WTC11 (cell line): ENCODE results near the gene ADCYAP1R1. TPM values are rescaled to one million over a fixed set of nuclear protein-coding genes. Genes with fewer than 3 reads are reported as not detected.

ENCODE experiments used
- ATAC-seq: fragments of 200-7000 bp; cut with Tn5 transposase; 2 replicates; pipeline ENCODE4 v1.10.0; 2021; ENCODE audit warnings: mild to moderate bottlenecking, moderate library complexity
- CTCF ChIA-PET: fragments of 300-600 bp; sonication (Branson Sonifier 250); formaldehyde crosslinking; loops from one replicate; lab custom pipeline; 2021; ENCODE audit warnings: antibody characterized with exemption; lab: Charles Lee
- POLR2A ChIA-PET: fragments of 350-600 bp; sonication (Branson Sonifier 250); formaldehyde crosslinking; loops from one replicate; lab custom pipeline; 2021; ENCODE audit warnings: antibody characterized with exemption; lab: Charles Lee
- DNase-seq: peaks from one replicate; pipeline ENCODE4 v3.0.0; 2021; ENCODE audit warnings: low spot score
- H3K27ac Mint-ChIP-seq: 2 replicates; pipeline ENCODE4 v1.8.0; 2021; ENCODE audit warnings: mixed read lengths
- H3K27me3 Mint-ChIP-seq: 2 replicates; pipeline ENCODE4 v1.8.0; 2021; ENCODE audit warnings: low read depth, mild to moderate bottlenecking, moderate library complexity, mixed read lengths
- H3K36me3 Mint-ChIP-seq: 2 replicates; pipeline ENCODE4 v1.8.0; 2021; ENCODE audit warnings: mixed read lengths
- H3K4me1 Mint-ChIP-seq: 2 replicates; pipeline ENCODE4 v1.8.0; 2022; ENCODE audit warnings: mixed read lengths
- H3K4me3 Mint-ChIP-seq: 2 replicates; pipeline ENCODE4 v1.8.0; 2021; ENCODE audit warnings: mild to moderate bottlenecking, moderate library complexity, mixed read lengths
- H3K9me3 Mint-ChIP-seq: 2 replicates; pipeline ENCODE4 v1.8.0; 2021; ENCODE audit warnings: mixed read lengths
- ATF2 ChIP-seq: sonication (generic); formaldehyde crosslinking; IDR thresholded peaks from 2 replicates; pipeline ENCODE4 v1.8.1; 2022; ENCODE audit warnings: low read depth, missing genetic modification reagents, borderline replicate concordance
- CBFB ChIP-seq: sonication (generic); formaldehyde crosslinking; IDR thresholded peaks from 2 replicates; pipeline ENCODE4 v1.8.1; 2022; ENCODE audit warnings: mild to moderate bottlenecking, low read depth, missing genetic modification reagents
- E2F4 ChIP-seq: sonication (generic); formaldehyde crosslinking; IDR thresholded peaks from 2 replicates; pipeline ENCODE4 v1.8.1; 2022; ENCODE audit warnings: low read depth, mild to moderate bottlenecking, moderate library complexity, missing genetic modification reagents, borderline replicate concordance
- ELF4 ChIP-seq: sonication (generic); formaldehyde crosslinking; IDR thresholded peaks from 2 replicates; pipeline ENCODE4 v1.8.1; 2022; ENCODE audit warnings: low read depth, mild to moderate bottlenecking, moderate library complexity, missing genetic modification reagents
- GTF2I ChIP-seq: fragments of 250-450 bp; sonication (Bioruptor Pico); conservative IDR thresholded peaks from 2 replicates; pipeline ENCODE4 v1.4.0; 2021; ENCODE audit warnings: mild to moderate bottlenecking
- HMGA2 ChIP-seq: fragments of 250-450 bp; sonication (Bioruptor Pico); IDR thresholded peaks from 2 replicates; pipeline ENCODE4 v1.4.0; 2021; ENCODE audit warnings: mild to moderate bottlenecking, moderate library complexity
- IRF1 ChIP-seq: sonication (generic); formaldehyde crosslinking; IDR thresholded peaks from 2 replicates; pipeline ENCODE4 v1.8.0; 2023; ENCODE audit warnings: missing genetic modification reagents
- MLX ChIP-seq: sonication (generic); formaldehyde crosslinking; IDR thresholded peaks from 2 replicates; pipeline ENCODE4 v1.8.1; 2023; ENCODE audit warnings: mild to moderate bottlenecking, missing genetic modification reagents, moderate library complexity
- MYBL2 ChIP-seq: sonication (generic); formaldehyde crosslinking; IDR thresholded peaks from 2 replicates; pipeline ENCODE4 v1.8.1; 2023; ENCODE audit warnings: mild to moderate bottlenecking, moderate library complexity, missing genetic modification reagents
- NFE2L1 ChIP-seq: sonication (generic); formaldehyde crosslinking; IDR thresholded peaks from 2 replicates; pipeline ENCODE4 v1.8.1; 2023; ENCODE audit warnings: missing genetic modification reagents
- NR3C1 ChIP-seq: sonication (generic); formaldehyde crosslinking; conservative IDR thresholded peaks from 2 replicates; pipeline ENCODE4 v1.8.1; 2023; ENCODE audit warnings: low read depth, mild to moderate bottlenecking, missing genetic modification reagents
- RORB ChIP-seq: fragments of 250-450 bp; sonication (Bioruptor Pico); IDR thresholded peaks from 2 replicates; pipeline ENCODE4 v1.9.0; 2021; ENCODE audit warnings: mild to moderate bottlenecking
- SMAD3 ChIP-seq: sonication (generic); formaldehyde crosslinking; IDR thresholded peaks from 2 replicates; pipeline ENCODE4 v1.8.0; 2022; ENCODE audit warnings: missing genetic modification reagents, mild to moderate bottlenecking, borderline replicate concordance
- ZBTB21 ChIP-seq: sonication (generic); formaldehyde crosslinking; IDR thresholded peaks from 2 replicates; pipeline ENCODE4 v1.8.1; 2023; ENCODE audit warnings: mild to moderate bottlenecking, missing genetic modification reagents, borderline replicate concordance
- ZNF232 ChIP-seq: sonication (generic); formaldehyde crosslinking; IDR thresholded peaks from 2 replicates; pipeline ENCODE4 v1.8.0; 2022; ENCODE audit warnings: mild to moderate bottlenecking, missing genetic modification reagents
- ZNF671 ChIP-seq: fragments of 250-450 bp; sonication (Bioruptor Pico); IDR thresholded peaks from 2 replicates; pipeline ENCODE4 v1.8.0; 2021; ENCODE audit warnings: mild to moderate bottlenecking
- total RNA-seq: library from RNA; stranded (reverse); gene quantifications from 3 replicates; pipeline ENCODE4 v1.2.3, GENCODE V29; 2021
- TF ChIP-seq, protein P1 (sequence below): sonication (generic); formaldehyde crosslinking; IDR thresholded peaks from 2 replicates; pipeline ENCODE4 v1.8.1; 2022; ENCODE audit warnings: mild to moderate bottlenecking, moderate library complexity, missing genetic modification reagents

Gene ADCYAP1R1
- total RNA-seq, 1 experiment from 2014 or later, result 9.9 TPM

- H3K27ac Mint-ChIP-seq, result no peak overlapping the region
- no peaks in the 10 kb centered on the region for H3K4me1 Mint-ChIP-seq
- H3K27me3 Mint-ChIP-seq, result no peaks in the 10 kb centered on the region
- ChIA-PET CTCF (interaction anchor here (0.7 to 4.2 kb wide), 9 partner anchors 12 to 131 kb away, joined by 3 to 24 read pairs (median 4); no protein-coding TSS in a partner anchor), POLR2A (no interaction called here)
- H3K36me3 Mint-ChIP-seq, result no peaks in the 10 kb centered on the region
- ATAC-seq, result no peak; the same call in 1 of the 2 replicates
- no peaks in the 10 kb centered on the region for H3K9me3 Mint-ChIP-seq
- DNase-seq, result no peak
- H3K4me3 Mint-ChIP-seq, result no peak overlapping the region
- no peak for TF ChIP-seq IRF1 (CRISPR knock-in tag)
- TF ChIP-seq CBFB (CRISPR knock-in tag), result no peak
- TF ChIP-seq ZNF232 (CRISPR knock-in tag), result no peak
- no peak for TF ChIP-seq NFE2L1
- TF ChIP-seq ELF4 (CRISPR knock-in tag), result no peak
- TF ChIP-seq NR3C1 (CRISPR knock-in tag), result no peak
- no peak for TF ChIP-seq GTF2I (CRISPR knock-in tag)
- TF ChIP-seq MYBL2 (CRISPR knock-in tag), result no peak
- TF ChIP-seq, protein P1, sequence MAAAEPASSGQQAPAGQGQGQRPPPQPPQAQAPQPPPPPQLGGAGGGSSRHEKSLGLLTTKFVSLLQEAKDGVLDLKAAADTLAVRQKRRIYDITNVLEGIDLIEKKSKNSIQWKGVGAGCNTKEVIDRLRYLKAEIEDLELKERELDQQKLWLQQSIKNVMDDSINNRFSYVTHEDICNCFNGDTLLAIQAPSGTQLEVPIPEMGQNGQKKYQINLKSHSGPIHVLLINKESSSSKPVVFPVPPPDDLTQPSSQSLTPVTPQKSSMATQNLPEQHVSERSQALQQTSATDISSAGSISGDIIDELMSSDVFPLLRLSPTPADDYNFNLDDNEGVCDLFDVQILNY, result no peak
- TF ChIP-seq MLX (CRISPR knock-in tag), result no peak
- TF ChIP-seq HMGA2 (CRISPR knock-in tag), result no peak
- TF ChIP-seq ZBTB21 (CRISPR knock-in tag), result no peak
- TF ChIP-seq RORB (CRISPR knock-in tag), result no peak
- no peak for TF ChIP-seq ZNF671 (CRISPR knock-in tag)
These were observed 53.3 kb downstream of the ADCYAP1R1 start for GRCh38 chr7:31105256-31105950.

DNA sequence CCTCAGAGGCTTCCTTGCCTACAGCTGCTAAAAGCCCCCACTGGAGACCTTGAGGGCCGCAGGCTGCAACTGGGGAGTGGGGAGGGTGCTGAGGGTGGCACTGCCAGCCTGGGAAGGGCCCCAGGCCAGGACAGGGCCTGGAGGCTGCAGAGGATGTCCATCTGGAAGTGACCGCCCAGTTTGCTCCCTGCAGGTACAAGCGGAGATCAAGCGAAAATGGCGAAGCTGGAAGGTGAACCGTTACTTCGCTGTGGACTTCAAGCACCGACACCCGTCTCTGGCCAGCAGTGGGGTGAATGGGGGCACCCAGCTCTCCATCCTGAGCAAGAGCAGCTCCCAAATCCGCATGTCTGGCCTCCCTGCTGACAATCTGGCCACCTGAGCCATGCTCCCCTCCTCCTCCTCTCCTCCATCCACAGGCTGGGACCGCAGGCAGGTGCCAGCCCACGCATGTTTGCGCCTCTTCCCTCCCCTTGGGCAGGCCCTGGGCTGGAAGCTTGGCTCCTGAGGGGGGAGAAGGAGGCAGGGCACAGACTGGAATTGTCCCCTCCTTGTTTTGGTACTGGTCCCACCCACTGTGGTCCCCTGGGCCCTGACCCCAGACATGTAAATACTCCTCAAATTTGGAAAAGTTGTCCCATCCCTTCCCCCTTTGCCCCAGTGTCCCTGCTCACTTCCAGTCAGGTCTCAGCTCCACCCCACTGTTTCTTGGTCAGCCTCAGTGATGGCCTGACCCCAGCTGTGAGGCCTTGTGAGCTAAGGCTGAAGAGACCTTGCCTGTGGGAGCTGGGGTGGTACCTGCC lies 54.4 kb downstream of the ADCYAP1R1 start:
- ATAC-seq, result no peak
- Mint-ChIP-seq H3K4me1 (no peaks in the 10 kb centered on the region), H3K9me3 (no peaks in the 10 kb centered on the region)
- no peak for DNase-seq
- no peak for TF ChIP-seq E2F4 (CRISPR knock-in tag)
- no peak for TF ChIP-seq ATF2 (CRISPR knock-in tag)
- TF ChIP-seq SMAD3, result no peak
- TF ChIP-seq ZNF232 (CRISPR knock-in tag), result no peak
- TF ChIP-seq, all 79 proteins: peak for 0
- Mint-ChIP-seq H3K36me3 (no peaks in the 10 kb centered on the region), H3K27me3 (no peaks in the 10 kb centered on the region), H3K27ac (no peak overlapping the region), H3K4me3 (no peak overlapping the region)
- ChIA-PET CTCF (interaction anchor here (0.7 to 4.2 kb wide), 7 partner anchors 13 to 132 kb away, joined by 3 to 24 read pairs (median 4); no protein-coding TSS in a partner anchor), POLR2A (interaction anchor here (0.7 kb wide), 1 partner anchor 35 kb away, joined by 3 read pairs; no protein-coding TSS in a partner anchor)
